ENCODE results near the gene MRPS22.
A peak's percentile ranks its signal among the peaks of the same experiment; 100 is the strongest.

Gene MRPS22

GRCh38 chr3:139343895-139344856 is at the start of gene MRPS22:
TSS of gene MRPS22 (plus strand) at chr3:139344020. CDS start at chr3:139344027, 7 bp downstream.
- peak; percentile 78 to 84 for DNase-seq

GRCh38 chr3:139295040-139295439 is 48.8 kb upstream of the MRPS22 start:
- no peak for DNase-seq

GRCh38 chr3:139296141-139296718 is 47.6 kb upstream of the MRPS22 start:
- no peak for DNase-seq

- DNase-seq = no peak
Observed at GRCh38 chr3:139297588-139298311, 46.1 kb upstream of the MRPS22 start.

- DNase-seq = no peak
Observed at GRCh38 chr3:139299261-139300132, 44.3 kb upstream of the MRPS22 start.

- no peak for DNase-seq
Observed at GRCh38 chr3:139300416-139300815, 43.4 kb upstream of the MRPS22 start.

GRCh38 chr3:139301183-139301582 is 42.6 kb upstream of the MRPS22 start:
- no peak for DNase-seq

GRCh38 chr3:139301654-139302053 is 42.2 kb upstream of the MRPS22 start:
- DNase-seq = no peak

GRCh38 chr3:139302084-139302800 is 41.6 kb upstream of the MRPS22 start:
- no peak for DNase-seq

- DNase-seq = no peak
Observed at GRCh38 chr3:139302801-139303113, 41.1 kb upstream of the MRPS22 start.

- no peak for DNase-seq
Observed at GRCh38 chr3:139303216-139303615, 40.6 kb upstream of the MRPS22 start.

- no peak for DNase-seq
Observed at GRCh38 chr3:139304383-139304782, 39.4 kb upstream of the MRPS22 start.

- DNase-seq = no peak
Observed at GRCh38 chr3:139306078-139306477, 37.7 kb upstream of the MRPS22 start.

GRCh38 chr3:139307072-139307491 is 36.7 kb upstream of the MRPS22 start:
- no peak for DNase-seq

- DNase-seq = no peak
Observed at GRCh38 chr3:139307601-139308555, 35.9 kb upstream of the MRPS22 start.

- DNase-seq = no peak
Observed at GRCh38 chr3:139308560-139308959, 35.3 kb upstream of the MRPS22 start.

GRCh38 chr3:139309061-139309591 is 34.7 kb upstream of the MRPS22 start:
- no peak for DNase-seq

GRCh38 chr3:139309880-139310279 is 33.9 kb upstream of the MRPS22 start:
- no peak for DNase-seq

GRCh38 chr3:139310474-139310933 is 33.3 kb upstream of the MRPS22 start:
- DNase-seq = no peak

GRCh38 chr3:139311557-139311956 is 32.3 kb upstream of the MRPS22 start:
- no peak for DNase-seq
